Fibroblast of mammary gland (primary cell): ENCODE results near the gene POU5F1.

Source experiments
- DNase-seq: peaks from one replicate; pipeline ENCODE4 v3.0.0-alpha.2; 2010; ENCODE audit warnings: low read depth
- H3K4me3 ChIP-seq: 2 replicates; pipeline ENCODE4 v1.5.1; 2011; ENCODE audit warnings: low read depth, mild to moderate bottlenecking, low read length, moderate library complexity; ENCODE audit not compliant: control insufficient read depth
- TF ChIP-seq, protein P1 (sequence below): conservative IDR thresholded peaks from 2 replicates; pipeline ENCODE4 v1.5.1; 2011; ENCODE audit warnings: low read depth, low read length, inconsistent platforms; ENCODE audit not compliant: control insufficient read depth, insufficient read depth

Gene POU5F1

GRCh38 chr6:31149827-31150447 lies 20.5 kb downstream of the POU5F1 start:
- H3K4me3 ChIP-seq = no peak overlapping the region
- DNase-seq = no peak
- TF ChIP-seq, protein P1, sequence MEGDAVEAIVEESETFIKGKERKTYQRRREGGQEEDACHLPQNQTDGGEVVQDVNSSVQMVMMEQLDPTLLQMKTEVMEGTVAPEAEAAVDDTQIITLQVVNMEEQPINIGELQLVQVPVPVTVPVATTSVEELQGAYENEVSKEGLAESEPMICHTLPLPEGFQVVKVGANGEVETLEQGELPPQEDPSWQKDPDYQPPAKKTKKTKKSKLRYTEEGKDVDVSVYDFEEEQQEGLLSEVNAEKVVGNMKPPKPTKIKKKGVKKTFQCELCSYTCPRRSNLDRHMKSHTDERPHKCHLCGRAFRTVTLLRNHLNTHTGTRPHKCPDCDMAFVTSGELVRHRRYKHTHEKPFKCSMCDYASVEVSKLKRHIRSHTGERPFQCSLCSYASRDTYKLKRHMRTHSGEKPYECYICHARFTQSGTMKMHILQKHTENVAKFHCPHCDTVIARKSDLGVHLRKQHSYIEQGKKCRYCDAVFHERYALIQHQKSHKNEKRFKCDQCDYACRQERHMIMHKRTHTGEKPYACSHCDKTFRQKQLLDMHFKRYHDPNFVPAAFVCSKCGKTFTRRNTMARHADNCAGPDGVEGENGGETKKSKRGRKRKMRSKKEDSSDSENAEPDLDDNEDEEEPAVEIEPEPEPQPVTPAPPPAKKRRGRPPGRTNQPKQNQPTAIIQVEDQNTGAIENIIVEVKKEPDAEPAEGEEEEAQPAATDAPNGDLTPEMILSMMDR = no peak

- H3K4me3 ChIP-seq = no peak overlapping the region
- DNase-seq = no peak
- TF ChIP-seq, protein P1 = no peak
Observed at GRCh38 chr6:31145386-31145785, 25.1 kb downstream of the POU5F1 start.

GRCh38 chr6:31144970-31145340 lies 25.5 kb downstream of the POU5F1 start:
- TF ChIP-seq, protein P1 = no peak

GRCh38 chr6:31144296-31144969 lies 26.0 kb downstream of the POU5F1 start:
- TF ChIP-seq, protein P1 = no peak
- no peak overlapping the region for H3K4me3 ChIP-seq
- DNase-seq = no peak

More at GRCh38 chr6:31144970-31145340, 25.5 kb downstream of the POU5F1 start:
- no peak overlapping the region for H3K4me3 ChIP-seq
- DNase-seq = no peak

DNA sequence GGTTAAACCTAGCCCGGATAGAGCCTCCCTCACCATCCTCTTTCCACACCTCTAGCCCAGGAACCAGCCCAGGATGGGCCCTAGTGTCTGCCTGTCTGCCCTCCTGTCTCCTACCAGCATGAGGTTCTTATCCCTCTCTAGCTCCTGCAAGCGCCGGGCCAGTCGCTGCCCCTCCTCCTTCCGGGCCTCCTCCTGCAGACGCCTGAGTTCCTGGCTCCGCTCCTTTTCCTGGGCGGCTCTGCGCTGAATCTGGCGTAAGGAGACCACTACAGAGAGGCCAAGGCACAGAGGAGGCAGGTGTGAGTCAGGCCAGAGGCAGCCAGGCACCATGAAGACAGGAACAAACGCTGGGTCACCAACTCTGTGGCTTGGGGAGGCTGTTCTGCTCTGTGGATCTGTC lies 27.3 kb downstream of the POU5F1 start:
- DNase-seq = peak; percentile 73
- no peak overlapping the region for H3K4me3 ChIP-seq
- TF ChIP-seq, protein P1 = no peak

DNA sequence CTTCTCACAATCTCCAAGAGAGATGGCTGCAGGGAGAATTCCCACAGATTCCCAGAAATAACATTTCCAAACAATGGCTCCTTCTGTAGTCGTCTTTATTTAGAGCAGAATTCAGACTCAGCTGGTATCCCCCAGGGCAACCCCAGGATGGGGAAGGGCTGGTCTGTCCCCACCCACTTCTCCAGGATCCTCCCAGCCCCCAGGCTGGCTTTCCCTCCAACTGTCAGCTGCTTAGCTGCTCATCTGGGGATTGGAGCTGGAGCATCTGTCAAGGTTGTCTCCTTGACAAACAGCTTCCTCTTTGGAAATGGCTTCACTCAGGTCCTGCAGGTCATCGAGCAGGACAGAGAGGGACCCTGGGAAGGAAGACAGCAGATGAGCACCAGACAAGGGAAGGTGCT lies 28.1 kb downstream of the POU5F1 start:
- no peak overlapping the region for H3K4me3 ChIP-seq
- TF ChIP-seq, protein P1 = no peak
- DNase-seq = no peak
